K562 (cell line): ENCODE measurements around the gene HLA-DOB. TPM values are rescaled to one million over a fixed set of nuclear protein-coding genes. Genes with fewer than 3 reads are reported as not detected.
A peak's percentile ranks its signal among the peaks of the same experiment; 100 is the strongest.

Experiments
- ATF3 ChIP-seq, 2 experiments: fragments of 450-650 bp in 1 of 2; sonication (generic) in 1 of 2; formaldehyde crosslinking in 1 of 2; IDR thresholded peaks in 1 of 2; conservative IDR thresholded peaks in 1 of 2; 2 replicates each; pipeline versions ENCODE4 v1.6.1 to v1.8.1; 2016 to 2023; ENCODE audit warnings: mild to moderate bottlenecking in 2 of 2, moderate library complexity in 2 of 2, inconsistent platforms in 1 of 2, missing genetic modification reagents in 1 of 2
- BMI1 ChIP-seq: fragments of 150-350 bp; IDR thresholded peaks from 2 replicates; pipeline ENCODE4 v1.6.1; 2014; ENCODE audit warnings: low read length
- CBX1 ChIP-seq: sonication (generic); IDR thresholded peaks from 2 replicates; pipeline ENCODE4 v1.6.1; 2016; ENCODE audit warnings: antibody characterized with exemption, low read depth, mild to moderate bottlenecking
- CTCF ChIP-seq, 3 experiments: IDR thresholded peaks in 2 of 3; conservative IDR thresholded peaks in 1 of 3; 2 replicates each; pipeline ENCODE4 v1.5.1; 2011 to 2012; ENCODE audit warnings: low read length in 3 of 3, mild to moderate bottlenecking in 3 of 3, control low read depth in 2 of 3, improper control_type of control experiment in 1 of 3, inconsistent platforms in 1 of 3, low read depth in 1 of 3, mixed read lengths in 1 of 3, moderate library complexity in 1 of 3; ENCODE audit not compliant: insufficient read depth in 2 of 3
- YY1 ChIP-seq, 3 experiments: IDR thresholded peaks; 2 replicates each; pipeline ENCODE4 v1.6.1; 2011; ENCODE audit warnings: low read length in 2 of 3, mild to moderate bottlenecking in 2 of 3, moderate library complexity in 2 of 3, borderline replicate concordance in 1 of 3, control low read depth in 1 of 3, low read depth in 1 of 3; ENCODE audit not compliant: insufficient read depth in 3 of 3, insufficient replicate concordance in 2 of 3, control insufficient read depth in 1 of 3, insufficient read length in 1 of 3; ENCODE audit errors: extremely low read depth in 1 of 3
- ZHX1 ChIP-seq: fragments of 150-350 bp; conservative IDR thresholded peaks from 2 replicates; pipeline ENCODE4 v1.6.1; 2014; ENCODE audit warnings: low read length
- ZNF395 ChIP-seq: fragments of 200-800 bp; sonication (Bioruptor generic); IDR thresholded peaks from 2 replicates; pipeline ENCODE4 v1.6.1; 2017; ENCODE audit warnings: missing genetic modification characterization, missing compliant biosample characterization
- ZNF512 ChIP-seq: IDR thresholded peaks from 2 replicates; pipeline ENCODE4 v1.6.1; 2016; ENCODE audit warnings: missing genetic modification characterization, missing compliant biosample characterization
- ZNF740 ChIP-seq, 3 experiments: fragments of 200-800 bp in 1 of 3; sonication (Bioruptor generic) in 1 of 3; sonication (generic) in 1 of 3; formaldehyde crosslinking in 1 of 3; IDR thresholded peaks; 2 replicates each; pipeline versions ENCODE4 v1.6.1 to v1.8.0; 2016 to 2022; ENCODE audit warnings: mild to moderate bottlenecking in 2 of 3, missing compliant biosample characterization in 2 of 3, missing genetic modification characterization in 2 of 3, missing genetic modification reagents in 1 of 3
- polyA plus RNA-seq, 8 experiments: library from polyadenylated mRNA; depleted of rRNA in 4 of 8; stranded (reverse) in 5 of 8; unstranded in 3 of 8; fragments of >200 nt; fragmentation: Nextera tagmentation in 2 of 8; fragmentation: Illumina TruSeq in 1 of 8; extraction: Ambion mirVana in 2 of 8; extraction: Trizol in 1 of 8; gene quantifications; 2 replicates each; pipeline versions ENCODE4 v1.2.1 to v1.2.3, GENCODE V29; 2011 to 2014; ENCODE audit warnings: inconsistent platforms in 1 of 8, missing spikeins in 1 of 8
- total RNA-seq, 7 experiments: library from RNA; depleted of rRNA in 6 of 7; stranded (reverse); fragments of >200 nt in 6 of 7; fragmentation: Illumina TruSeq in 2 of 7; extraction: Trizol in 2 of 7; gene quantifications; 2 replicates each; pipeline versions ENCODE4 v1.2.1 to v1.2.3, GENCODE V29; 2011 to 2021; ENCODE audit warnings: low replicate concordance in 1 of 7

Gene HLA-DOB
- total and polyA plus RNA-seq, 9 of the 15 experiments (the other 6 are each of a cell fraction or from before 2014, with no cell fraction given), result 1.2 to 4.0 (median 2.5) TPM

GRCh38 chr6:32838114-32838958, 21.5 kb upstream of the HLA-DOB start, which contains the start of gene TAP2 (continued):
- no peak for TF ChIP-seq ZNF740 (CRISPR knock-in tag; IDR thresholded peaks at IDR 0.05)
- TF ChIP-seq ZNF740 (tag; IDR thresholded peaks at IDR 0.05), result no peak
- TF ChIP-seq ATF3 (IDR thresholded peaks at IDR 0.05), result peak; percentile 35; the same call in 1 of the 2 replicates
- TF ChIP-seq ATF3 (CRISPR knock-in tag; conservative IDR thresholded peaks at IDR 0.05), result no peak
- 0 out of 2 replicates have a peak, but pooled peaks have one; percentile 9 for TF ChIP-seq BMI1
- TF ChIP-seq ZHX1, result no peak
- TF ChIP-seq CTCF (IDR thresholded peaks at IDR 0.05 in 2 of 3, conservative IDR thresholded peaks at IDR 0.05 in 1 of 3; ENCODE audit: insufficient read depth in 2 of 3, low read depth in 1 of 3, low read length in 3 of 3), result peak; percentile 98 to 99 (median 99)
- no peak for TF ChIP-seq ZNF395 (CRISPR knock-in tag)
- no peak for TF ChIP-seq ZNF512 (tag)
- peak; percentile 51; the same call in 1 of the 2 replicates for TF ChIP-seq CBX1
- peak in 2 of 3 experiments; percentile 53 to 63 for TF ChIP-seq YY1 (IDR thresholded peaks at IDR 0.05; ENCODE audit: borderline replicate concordance in 1 of 3, control insufficient read depth in 1 of 3, extremely low read depth in 1 of 3, insufficient read depth in 3 of 3, insufficient read length in 1 of 3, insufficient replicate concordance in 2 of 3, low read depth in 1 of 3, low read length in 2 of 3)
